ENCODE data around the gene DUSP22.

- TF ChIP-seq, protein P1, sequence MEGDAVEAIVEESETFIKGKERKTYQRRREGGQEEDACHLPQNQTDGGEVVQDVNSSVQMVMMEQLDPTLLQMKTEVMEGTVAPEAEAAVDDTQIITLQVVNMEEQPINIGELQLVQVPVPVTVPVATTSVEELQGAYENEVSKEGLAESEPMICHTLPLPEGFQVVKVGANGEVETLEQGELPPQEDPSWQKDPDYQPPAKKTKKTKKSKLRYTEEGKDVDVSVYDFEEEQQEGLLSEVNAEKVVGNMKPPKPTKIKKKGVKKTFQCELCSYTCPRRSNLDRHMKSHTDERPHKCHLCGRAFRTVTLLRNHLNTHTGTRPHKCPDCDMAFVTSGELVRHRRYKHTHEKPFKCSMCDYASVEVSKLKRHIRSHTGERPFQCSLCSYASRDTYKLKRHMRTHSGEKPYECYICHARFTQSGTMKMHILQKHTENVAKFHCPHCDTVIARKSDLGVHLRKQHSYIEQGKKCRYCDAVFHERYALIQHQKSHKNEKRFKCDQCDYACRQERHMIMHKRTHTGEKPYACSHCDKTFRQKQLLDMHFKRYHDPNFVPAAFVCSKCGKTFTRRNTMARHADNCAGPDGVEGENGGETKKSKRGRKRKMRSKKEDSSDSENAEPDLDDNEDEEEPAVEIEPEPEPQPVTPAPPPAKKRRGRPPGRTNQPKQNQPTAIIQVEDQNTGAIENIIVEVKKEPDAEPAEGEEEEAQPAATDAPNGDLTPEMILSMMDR (IDR thresholded peaks at IDR 0.05; ENCODE audit: low read depth, low read length, missing input control): no peak
- TF ChIP-seq, protein P2, sequence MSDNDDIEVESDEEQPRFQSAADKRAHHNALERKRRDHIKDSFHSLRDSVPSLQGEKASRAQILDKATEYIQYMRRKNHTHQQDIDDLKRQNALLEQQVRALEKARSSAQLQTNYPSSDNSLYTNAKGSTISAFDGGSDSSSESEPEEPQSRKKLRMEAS (IDR thresholded peaks at IDR 0.05): no peak
- TF ChIP-seq, protein P3, sequence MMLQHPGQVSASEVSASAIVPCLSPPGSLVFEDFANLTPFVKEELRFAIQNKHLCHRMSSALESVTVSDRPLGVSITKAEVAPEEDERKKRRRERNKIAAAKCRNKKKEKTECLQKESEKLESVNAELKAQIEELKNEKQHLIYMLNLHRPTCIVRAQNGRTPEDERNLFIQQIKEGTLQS (IDR thresholded peaks at IDR 0.05): no peak
- TF ChIP-seq SP1 (IDR thresholded peaks at IDR 0.05) (no peak), EGR1 (IDR thresholded peaks at IDR 0.05; ENCODE audit: low read depth in 2 of 2) (no peak), YY1 (IDR thresholded peaks at IDR 0.05) (no peak), JUND (IDR thresholded peaks at IDR 0.05) (no peak), REST (IDR thresholded peaks at IDR 0.05) (no peak), FOXA1 (IDR thresholded peaks at IDR 0.05) (no peak), GABPA (IDR thresholded peaks at IDR 0.05 in 1 of 2, conservative IDR thresholded peaks at IDR 0.05 in 1 of 2) (no peak), HNF4G (IDR thresholded peaks at IDR 0.05) (no peak), RAD21 (IDR thresholded peaks at IDR 0.05) (no peak), TAF1 (conservative IDR thresholded peaks at IDR 0.05) (no peak)
- TF ChIP-seq, protein P4, sequence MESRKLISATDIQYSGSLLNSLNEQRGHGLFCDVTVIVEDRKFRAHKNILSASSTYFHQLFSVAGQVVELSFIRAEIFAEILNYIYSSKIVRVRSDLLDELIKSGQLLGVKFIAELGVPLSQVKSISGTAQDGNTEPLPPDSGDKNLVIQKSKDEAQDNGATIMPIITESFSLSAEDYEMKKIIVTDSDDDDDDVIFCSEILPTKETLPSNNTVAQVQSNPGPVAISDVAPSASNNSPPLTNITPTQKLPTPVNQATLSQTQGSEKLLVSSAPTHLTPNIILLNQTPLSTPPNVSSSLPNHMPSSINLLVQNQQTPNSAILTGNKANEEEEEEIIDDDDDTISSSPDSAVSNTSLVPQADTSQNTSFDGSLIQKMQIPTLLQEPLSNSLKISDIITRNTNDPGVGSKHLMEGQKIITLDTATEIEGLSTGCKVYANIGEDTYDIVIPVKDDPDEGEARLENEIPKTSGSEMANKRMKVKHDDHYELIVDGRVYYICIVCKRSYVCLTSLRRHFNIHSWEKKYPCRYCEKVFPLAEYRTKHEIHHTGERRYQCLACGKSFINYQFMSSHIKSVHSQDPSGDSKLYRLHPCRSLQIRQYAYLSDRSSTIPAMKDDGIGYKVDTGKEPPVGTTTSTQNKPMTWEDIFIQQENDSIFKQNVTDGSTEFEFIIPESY (IDR thresholded peaks at IDR 0.05): no peak
Observed at GRCh38 chr6:264626-265025, 27.7 kb upstream of the DUSP22 start.
